Measurements from ENCODE around the gene PRKN.

Gene PRKN

GRCh38 chr6:162727322-162728182 is at the start of gene PRKN, which contains the start of gene PACRG:
TSS of gene PRKN (minus strand) at chr6:162727766.
TSS of gene PACRG (plus strand) at chr6:162727974.
- peak; percentile 99 for DNase-seq (ENCODE audit: low spot score)

- DNase-seq (ENCODE audit: low spot score): no peak
Observed at GRCh38 chr6:162777091-162777490, 49.5 kb upstream of the PRKN start.

GRCh38 chr6:162773996-162774395 is 46.4 kb upstream of the PRKN start:
- DNase-seq (ENCODE audit: low spot score): no peak

GRCh38 chr6:162772466-162772865 is 44.9 kb upstream of the PRKN start:
- DNase-seq (ENCODE audit: low spot score): no peak

GRCh38 chr6:162770955-162771354 is 43.4 kb upstream of the PRKN start:
- DNase-seq (ENCODE audit: low spot score): no peak

GRCh38 chr6:162770136-162770535 is 42.6 kb upstream of the PRKN start:
- DNase-seq (ENCODE audit: low spot score): no peak

GRCh38 chr6:162753775-162754174 is 26.2 kb upstream of the PRKN start:
- DNase-seq (ENCODE audit: low spot score): no peak

- no peak for DNase-seq (ENCODE audit: low spot score)
Observed at GRCh38 chr6:162751211-162751859, 23.8 kb upstream of the PRKN start.

GRCh38 chr6:162750776-162751175 is 23.2 kb upstream of the PRKN start:
- no peak for DNase-seq (ENCODE audit: low spot score)

- no peak for DNase-seq (ENCODE audit: low spot score)
Observed at GRCh38 chr6:162736961-162737360, 9.4 kb upstream of the PRKN start.

- DNase-seq (ENCODE audit: low spot score): no peak
Observed at GRCh38 chr6:162733489-162733888, 5.9 kb upstream of the PRKN start.

GRCh38 chr6:162730502-162730901 is 2.9 kb upstream of the PRKN start:
- DNase-seq (ENCODE audit: low spot score): no peak

GRCh38 chr6:162728706-162729105 is 1.1 kb upstream of the PRKN start:
- DNase-seq (ENCODE audit: low spot score): no peak

- DNase-seq (ENCODE audit: low spot score): peak; percentile 7
Observed at GRCh38 chr6:162728197-162728596, 631 bp upstream of the PRKN start.

- DNase-seq (ENCODE audit: low spot score): no peak
Observed at GRCh38 chr6:162726947-162727321, 632 bp downstream of the PRKN start.

- no peak for DNase-seq (ENCODE audit: low spot score)
Observed at GRCh38 chr6:162722633-162723032, 4.9 kb downstream of the PRKN start.

GRCh38 chr6:162722226-162722625 is 5.3 kb downstream of the PRKN start:
- no peak for DNase-seq (ENCODE audit: low spot score)

GRCh38 chr6:162721404-162721687 is 6.2 kb downstream of the PRKN start:
- DNase-seq (ENCODE audit: low spot score): no peak

- DNase-seq (ENCODE audit: low spot score): no peak
Observed at GRCh38 chr6:162719528-162719927, 8.0 kb downstream of the PRKN start.

GRCh38 chr6:162715601-162716000 is 12.0 kb downstream of the PRKN start:
- no peak for DNase-seq (ENCODE audit: low spot score)

GRCh38 chr6:162713974-162714780 is 13.4 kb downstream of the PRKN start:
- DNase-seq (ENCODE audit: low spot score): no peak

GRCh38 chr6:162712694-162713093 is 14.9 kb downstream of the PRKN start:
- DNase-seq (ENCODE audit: low spot score): no peak

- DNase-seq (ENCODE audit: low spot score): no peak
Observed at GRCh38 chr6:162711376-162711775, 16.2 kb downstream of the PRKN start.
